GM23338 (cell line): Measurements from ENCODE around the gene MEIG1. TPM values are rescaled to one million over a fixed set of nuclear protein-coding genes. Genes with fewer than 3 reads are reported as not detected.

Experiments used
- ATAC-seq: fragments of 200-7000 bp; cut with Tn5 transposase; 3 replicates; pipeline ENCODE4 v1.9.1; 2020
- DNase-seq: peaks from one replicate; pipeline ENCODE4 v3.0.0-alpha.2; 2015; ENCODE audit warnings: low spot score
- H2AFZ ChIP-seq: fragments of 200-600 bp; sonication (generic); 2 replicates; pipeline ENCODE4 v1.8.0; 2016; ENCODE audit warnings: antibody characterized with exemption, mild to moderate bottlenecking, moderate library complexity
- H3F3A ChIP-seq: fragments of 200-600 bp; sonication (generic); replicated peaks from 2 replicates; pipeline ENCODE4 v1.8.0; 2017; ENCODE audit warnings: antibody characterized with exemption, mixed run types, low read depth
- H3K27ac ChIP-seq: fragments of 200-600 bp; sonication (generic); 2 replicates; pipeline ENCODE4 v1.6.1; 2016; ENCODE audit warnings: low read depth
- H3K27me3 ChIP-seq: fragments of 200-600 bp; sonication (generic); 2 replicates; pipeline ENCODE4 v1.8.0; 2016; ENCODE audit warnings: mild to moderate bottlenecking, mixed run types, moderate library complexity; ENCODE audit not compliant: insufficient read depth
- H3K36me3 ChIP-seq: fragments of 200-600 bp; sonication (generic); 2 replicates; pipeline ENCODE4 v1.8.0; 2016; ENCODE audit warnings: mild to moderate bottlenecking; ENCODE audit not compliant: insufficient read depth
- H3K4me1 ChIP-seq: fragments of 200-600 bp; sonication (generic); 2 replicates; pipeline ENCODE4 v1.8.0; 2016; ENCODE audit warnings: mild to moderate bottlenecking, moderate library complexity; ENCODE audit not compliant: insufficient read depth
- H3K4me2 ChIP-seq: fragments of 200-600 bp; sonication (generic); 2 replicates; pipeline ENCODE4 v1.7.1; 2017; ENCODE audit warnings: mixed run types
- H3K4me3 ChIP-seq: fragments of 200-600 bp; sonication (generic); 2 replicates; pipeline ENCODE4 v1.6.1; 2016; ENCODE audit warnings: mixed run types
- H3K79me2 ChIP-seq: fragments of 200-600 bp; sonication (generic); replicated peaks from 2 replicates; pipeline ENCODE4 v1.8.0; 2017; ENCODE audit warnings: mild to moderate bottlenecking; ENCODE audit not compliant: insufficient read depth
- H3K9me2 ChIP-seq: fragments of 200-600 bp; sonication (generic); 2 replicates; pipeline ENCODE4 v1.8.0; 2017; ENCODE audit not compliant: insufficient read depth
- H4K20me1 ChIP-seq: fragments of 200-600 bp; sonication (generic); replicated peaks from 2 replicates; pipeline ENCODE4 v1.8.0; 2017; ENCODE audit warnings: mild to moderate bottlenecking; ENCODE audit not compliant: insufficient read depth
- H3K27ac Mint-ChIP-seq: 2 replicates; pipeline ENCODE4 v1.8.0; 2020; ENCODE audit warnings: inconsistent platforms, mild to moderate bottlenecking, moderate library complexity, mixed read lengths
- H3K27me3 Mint-ChIP-seq: 3 replicates; pipeline ENCODE4 v1.8.0; 2022; ENCODE audit warnings: low read depth, mild to moderate bottlenecking, moderate library complexity, mixed read lengths, inconsistent platforms; ENCODE audit not compliant: insufficient read depth, poor library complexity
- H3K36me3 Mint-ChIP-seq: 3 replicates; pipeline ENCODE4 v1.8.0; 2021; ENCODE audit warnings: low read depth, mild to moderate bottlenecking, inconsistent platforms, moderate library complexity, mixed read lengths
- H3K4me1 Mint-ChIP-seq: 3 replicates; pipeline ENCODE4 v1.8.0; 2020; ENCODE audit warnings: mild to moderate bottlenecking, inconsistent platforms, mixed read lengths
- H3K4me3 Mint-ChIP-seq: 3 replicates; pipeline ENCODE4 v1.8.0; 2021; ENCODE audit warnings: moderate library complexity, mild to moderate bottlenecking, inconsistent platforms, mixed read lengths
- H3K9me3 Mint-ChIP-seq: 3 replicates; pipeline ENCODE4 v1.8.0; 2020; ENCODE audit warnings: moderate library complexity, mild to moderate bottlenecking, inconsistent platforms, mixed read lengths
- CREB1 ChIP-seq: fragments of 250-450 bp; sonication (Bioruptor Pico); IDR thresholded peaks from 2 replicates; pipeline ENCODE4 v1.5.0; 2020; ENCODE audit warnings: low read depth, mild to moderate bottlenecking, moderate library complexity
- EZH2 ChIP-seq: fragments of 200-600 bp; sonication (generic); IDR thresholded peaks from one replicate; pipeline ENCODE4 v1.8.0; 2017; ENCODE audit warnings: antibody characterized with exemption, mild to moderate bottlenecking, low read depth; ENCODE audit not compliant: unreplicated experiment
- EZH2phosphoT487 ChIP-seq: fragments of 200-600 bp; sonication (generic); IDR thresholded peaks from one replicate; pipeline ENCODE4 v1.8.1; 2018; ENCODE audit warnings: antibody characterized with exemption; ENCODE audit not compliant: unreplicated experiment
- JUNB ChIP-seq: IDR thresholded peaks from one replicate; pipeline ENCODE4 v1.6.1; 2016; ENCODE audit warnings: antibody characterized with exemption; ENCODE audit not compliant: unreplicated experiment
- NANOG ChIP-seq: IDR thresholded peaks from 2 replicates; pipeline ENCODE4 v1.6.1; 2016; ENCODE audit warnings: antibody characterized with exemption, borderline replicate concordance
- POLR2AphosphoS5 ChIP-seq: IDR thresholded peaks from 2 replicates; pipeline ENCODE4 v1.6.1; 2016; ENCODE audit warnings: antibody characterized with exemption, low read depth
- STAT1 ChIP-seq: IDR thresholded peaks from one replicate; pipeline ENCODE4 v1.6.1; 2016; ENCODE audit warnings: antibody characterized with exemption; ENCODE audit not compliant: unreplicated experiment
- ZNF114 ChIP-seq: fragments of 250-450 bp; sonication (Bioruptor Pico); IDR thresholded peaks from 2 replicates; pipeline ENCODE4 v1.5.0; 2020; ENCODE audit warnings: mild to moderate bottlenecking, moderate library complexity
- long read RNA-seq: library from polyadenylated mRNA; unstranded; transcript quantifications from one replicate; pipeline ENCODE4 v2.0.0, GENCODE V29; 2020; ENCODE audit not compliant: unreplicated experiment
- polyA plus RNA-seq: library from polyadenylated mRNA; unstranded; fragments of >200 nt; fragmentation: Nextera tagmentation; extraction: Ambion mirVana; gene quantifications from 2 replicates; pipeline ENCODE4 v1.2.1, GENCODE V29; 2016
- total RNA-seq: library from RNA; depleted of rRNA; stranded (reverse); fragments of >200 nt; shearing (Covaris generic); gene quantifications from 2 replicates; pipeline ENCODE4 v1.2.3, GENCODE V29; 2014; rRNA removed
- TF ChIP-seq, protein P1 (sequence below): fragments of 250-450 bp; sonication (Bioruptor Pico); IDR thresholded peaks from 2 replicates; pipeline ENCODE4 v1.5.0; 2020; ENCODE audit warnings: mild to moderate bottlenecking, moderate library complexity
- TF ChIP-seq, protein P2 (sequence below): IDR thresholded peaks from one replicate; pipeline ENCODE4 v1.6.1; 2018; ENCODE audit warnings: antibody characterized with exemption; ENCODE audit not compliant: unreplicated experiment
- TF ChIP-seq, protein P3 (sequence below), 2 experiments: fragments of 200-600 bp in 1 of 2; sonication (generic) in 1 of 2; conservative IDR thresholded peaks; 2 replicates each; pipeline versions ENCODE4 v1.5.1 to v1.6.1; 2016 to 2017; ENCODE audit warnings: antibody characterized with exemption in 2 of 2, low read depth in 2 of 2, mild to moderate bottlenecking in 2 of 2, moderate library complexity in 1 of 2
- TF ChIP-seq, protein P4 (sequence below): IDR thresholded peaks from 2 replicates; pipeline ENCODE4 v1.6.1; 2016; ENCODE audit warnings: antibody characterized with exemption

MEIG1 gene, protein sequence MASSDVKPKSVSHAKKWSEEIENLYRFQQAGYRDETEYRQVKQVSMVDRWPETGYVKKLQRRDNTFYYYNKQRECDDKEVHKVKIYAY
- total RNA-seq (1.2 TPM in 1 of 2 replicates, not detected in the other), polyA plus RNA-seq (0.50 TPM in 1 of 2 replicates, not detected in the other)
- long read RNA-seq, result 0 reads

DNA sequence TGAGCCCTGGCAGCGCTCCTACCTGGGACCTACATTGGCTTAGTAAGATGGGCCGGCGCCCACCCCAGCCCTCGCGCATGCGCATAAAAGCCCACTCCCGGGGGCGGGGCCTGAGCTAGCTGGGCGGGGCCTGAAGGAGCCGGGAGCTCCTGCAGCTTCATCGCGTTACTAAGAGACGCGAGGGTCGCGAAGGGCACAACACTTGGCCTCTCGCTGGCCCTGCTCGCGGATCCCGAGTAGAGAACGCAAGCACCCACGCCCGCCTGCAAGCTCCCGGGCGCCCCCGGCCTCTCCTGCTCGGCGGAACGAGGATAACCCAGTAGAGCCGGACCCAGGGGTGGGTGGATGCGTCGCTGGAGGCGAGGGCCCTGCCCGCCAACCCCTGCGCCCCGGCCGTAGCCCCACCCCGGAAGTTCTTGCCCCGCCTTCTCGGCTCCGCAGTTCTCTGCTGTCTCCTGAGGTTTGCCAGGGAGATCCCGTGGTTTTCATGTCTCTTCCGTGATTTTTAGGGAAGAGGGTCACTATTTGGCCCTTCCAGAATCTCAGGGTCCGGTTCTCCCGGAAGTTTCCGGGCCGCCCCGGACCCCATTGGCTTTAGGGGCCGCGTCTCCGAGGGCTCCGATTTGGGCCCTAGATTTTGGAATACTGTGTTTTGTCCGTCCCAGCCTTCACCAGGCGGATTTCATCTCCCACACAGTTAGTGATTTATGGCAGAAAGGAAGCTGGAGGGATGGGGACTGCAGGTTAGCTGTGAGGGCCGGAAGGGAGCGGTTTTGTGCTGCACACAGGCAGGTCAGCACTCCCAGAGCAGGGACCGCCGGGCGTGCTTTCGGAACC lies at the start of gene MEIG1:
Gene MEIG1 (plus strand): TSS at position 168 of the 837 bp plus-strand sequence. CDS start 7,081 bp downstream, outside the sequence.
- H3K27me3 Mint-ChIP-seq, result peaks cover 39% of the 10 kb centered on the region
- peak within 1 kb of the TSS; percentile 91 for H3K4me3 Mint-ChIP-seq
- TF ChIP-seq ZNF114 (peak; percentile 72; the same call in 1 of the 2 replicates), CREB1 (no peak), POLR2AphosphoS5 (0 out of 2 replicates have a peak, but pooled peaks have one; percentile 30), JUNB (no peak), STAT1 (no peak), EZH2 (no peak), EZH2phosphoT487 (no peak), NANOG (no peak)
- TF ChIP-seq, protein P1, sequence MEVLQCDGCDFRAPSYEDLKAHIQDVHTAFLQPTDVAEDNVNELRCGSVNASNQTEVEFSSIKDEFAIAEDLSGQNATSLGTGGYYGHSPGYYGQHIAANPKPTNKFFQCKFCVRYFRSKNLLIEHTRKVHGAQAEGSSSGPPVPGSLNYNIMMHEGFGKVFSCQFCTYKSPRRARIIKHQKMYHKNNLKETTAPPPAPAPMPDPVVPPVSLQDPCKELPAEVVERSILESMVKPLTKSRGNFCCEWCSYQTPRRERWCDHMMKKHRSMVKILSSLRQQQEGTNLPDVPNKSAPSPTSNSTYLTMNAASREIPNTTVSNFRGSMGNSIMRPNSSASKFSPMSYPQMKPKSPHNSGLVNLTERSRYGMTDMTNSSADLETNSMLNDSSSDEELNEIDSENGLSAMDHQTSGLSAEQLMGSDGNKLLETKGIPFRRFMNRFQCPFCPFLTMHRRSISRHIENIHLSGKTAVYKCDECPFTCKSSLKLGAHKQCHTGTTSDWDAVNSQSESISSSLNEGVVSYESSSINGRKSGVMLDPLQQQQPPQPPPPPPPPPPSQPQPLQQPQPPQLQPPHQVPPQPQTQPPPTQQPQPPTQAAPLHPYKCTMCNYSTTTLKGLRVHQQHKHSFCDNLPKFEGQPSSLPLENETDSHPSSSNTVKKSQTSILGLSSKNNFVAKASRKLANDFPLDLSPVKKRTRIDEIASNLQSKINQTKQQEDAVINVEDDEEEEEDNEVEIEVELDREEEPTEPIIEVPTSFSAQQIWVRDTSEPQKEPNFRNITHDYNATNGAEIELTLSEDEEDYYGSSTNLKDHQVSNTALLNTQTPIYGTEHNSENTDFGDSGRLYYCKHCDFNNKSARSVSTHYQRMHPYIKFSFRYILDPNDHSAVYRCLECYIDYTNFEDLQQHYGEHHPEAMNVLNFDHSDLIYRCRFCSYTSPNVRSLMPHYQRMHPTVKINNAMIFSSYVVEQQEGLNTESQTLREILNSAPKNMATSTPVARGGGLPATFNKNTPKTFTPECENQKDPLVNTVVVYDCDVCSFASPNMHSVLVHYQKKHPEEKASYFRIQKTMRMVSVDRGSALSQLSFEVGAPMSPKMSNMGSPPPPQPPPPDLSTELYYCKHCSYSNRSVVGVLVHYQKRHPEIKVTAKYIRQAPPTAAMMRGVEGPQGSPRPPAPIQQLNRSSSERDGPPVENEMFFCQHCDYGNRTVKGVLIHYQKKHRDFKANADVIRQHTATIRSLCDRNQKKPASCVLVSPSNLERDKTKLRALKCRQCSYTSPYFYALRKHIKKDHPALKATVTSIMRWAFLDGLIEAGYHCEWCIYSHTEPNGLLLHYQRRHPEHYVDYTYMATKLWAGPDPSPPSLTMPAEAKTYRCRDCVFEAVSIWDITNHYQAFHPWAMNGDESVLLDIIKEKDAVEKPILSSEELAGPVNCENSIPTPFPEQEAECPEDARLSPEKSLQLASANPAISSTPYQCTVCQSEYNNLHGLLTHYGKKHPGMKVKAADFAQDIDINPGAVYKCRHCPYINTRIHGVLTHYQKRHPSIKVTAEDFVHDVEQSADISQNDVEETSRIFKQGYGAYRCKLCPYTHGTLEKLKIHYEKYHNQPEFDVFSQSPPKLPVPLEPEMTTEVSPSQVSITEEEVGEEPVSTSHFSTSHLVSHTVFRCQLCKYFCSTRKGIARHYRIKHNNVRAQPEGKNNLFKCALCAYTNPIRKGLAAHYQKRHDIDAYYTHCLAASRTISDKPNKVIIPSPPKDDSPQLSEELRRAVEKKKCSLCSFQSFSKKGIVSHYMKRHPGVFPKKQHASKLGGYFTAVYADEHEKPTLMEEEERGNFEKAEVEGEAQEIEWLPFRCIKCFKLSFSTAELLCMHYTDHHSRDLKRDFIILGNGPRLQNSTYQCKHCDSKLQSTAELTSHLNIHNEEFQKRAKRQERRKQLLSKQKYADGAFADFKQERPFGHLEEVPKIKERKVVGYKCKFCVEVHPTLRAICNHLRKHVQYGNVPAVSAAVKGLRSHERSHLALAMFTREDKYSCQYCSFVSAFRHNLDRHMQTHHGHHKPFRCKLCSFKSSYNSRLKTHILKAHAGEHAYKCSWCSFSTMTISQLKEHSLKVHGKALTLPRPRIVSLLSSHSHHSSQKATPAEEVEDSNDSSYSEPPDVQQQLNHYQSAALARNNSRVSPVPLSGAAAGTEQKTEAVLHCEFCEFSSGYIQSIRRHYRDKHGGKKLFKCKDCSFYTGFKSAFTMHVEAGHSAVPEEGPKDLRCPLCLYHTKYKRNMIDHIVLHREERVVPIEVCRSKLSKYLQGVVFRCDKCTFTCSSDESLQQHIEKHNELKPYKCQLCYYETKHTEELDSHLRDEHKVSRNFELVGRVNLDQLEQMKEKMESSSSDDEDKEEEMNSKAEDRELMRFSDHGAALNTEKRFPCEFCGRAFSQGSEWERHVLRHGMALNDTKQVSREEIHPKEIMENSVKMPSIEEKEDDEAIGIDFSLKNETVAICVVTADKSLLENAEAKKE (CRISPR knock-in tag), result no peak
- TF ChIP-seq, protein P2, sequence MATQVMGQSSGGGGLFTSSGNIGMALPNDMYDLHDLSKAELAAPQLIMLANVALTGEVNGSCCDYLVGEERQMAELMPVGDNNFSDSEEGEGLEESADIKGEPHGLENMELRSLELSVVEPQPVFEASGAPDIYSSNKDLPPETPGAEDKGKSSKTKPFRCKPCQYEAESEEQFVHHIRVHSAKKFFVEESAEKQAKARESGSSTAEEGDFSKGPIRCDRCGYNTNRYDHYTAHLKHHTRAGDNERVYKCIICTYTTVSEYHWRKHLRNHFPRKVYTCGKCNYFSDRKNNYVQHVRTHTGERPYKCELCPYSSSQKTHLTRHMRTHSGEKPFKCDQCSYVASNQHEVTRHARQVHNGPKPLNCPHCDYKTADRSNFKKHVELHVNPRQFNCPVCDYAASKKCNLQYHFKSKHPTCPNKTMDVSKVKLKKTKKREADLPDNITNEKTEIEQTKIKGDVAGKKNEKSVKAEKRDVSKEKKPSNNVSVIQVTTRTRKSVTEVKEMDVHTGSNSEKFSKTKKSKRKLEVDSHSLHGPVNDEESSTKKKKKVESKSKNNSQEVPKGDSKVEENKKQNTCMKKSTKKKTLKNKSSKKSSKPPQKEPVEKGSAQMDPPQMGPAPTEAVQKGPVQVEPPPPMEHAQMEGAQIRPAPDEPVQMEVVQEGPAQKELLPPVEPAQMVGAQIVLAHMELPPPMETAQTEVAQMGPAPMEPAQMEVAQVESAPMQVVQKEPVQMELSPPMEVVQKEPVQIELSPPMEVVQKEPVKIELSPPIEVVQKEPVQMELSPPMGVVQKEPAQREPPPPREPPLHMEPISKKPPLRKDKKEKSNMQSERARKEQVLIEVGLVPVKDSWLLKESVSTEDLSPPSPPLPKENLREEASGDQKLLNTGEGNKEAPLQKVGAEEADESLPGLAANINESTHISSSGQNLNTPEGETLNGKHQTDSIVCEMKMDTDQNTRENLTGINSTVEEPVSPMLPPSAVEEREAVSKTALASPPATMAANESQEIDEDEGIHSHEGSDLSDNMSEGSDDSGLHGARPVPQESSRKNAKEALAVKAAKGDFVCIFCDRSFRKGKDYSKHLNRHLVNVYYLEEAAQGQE, result no peak
- TF ChIP-seq, protein P3, sequence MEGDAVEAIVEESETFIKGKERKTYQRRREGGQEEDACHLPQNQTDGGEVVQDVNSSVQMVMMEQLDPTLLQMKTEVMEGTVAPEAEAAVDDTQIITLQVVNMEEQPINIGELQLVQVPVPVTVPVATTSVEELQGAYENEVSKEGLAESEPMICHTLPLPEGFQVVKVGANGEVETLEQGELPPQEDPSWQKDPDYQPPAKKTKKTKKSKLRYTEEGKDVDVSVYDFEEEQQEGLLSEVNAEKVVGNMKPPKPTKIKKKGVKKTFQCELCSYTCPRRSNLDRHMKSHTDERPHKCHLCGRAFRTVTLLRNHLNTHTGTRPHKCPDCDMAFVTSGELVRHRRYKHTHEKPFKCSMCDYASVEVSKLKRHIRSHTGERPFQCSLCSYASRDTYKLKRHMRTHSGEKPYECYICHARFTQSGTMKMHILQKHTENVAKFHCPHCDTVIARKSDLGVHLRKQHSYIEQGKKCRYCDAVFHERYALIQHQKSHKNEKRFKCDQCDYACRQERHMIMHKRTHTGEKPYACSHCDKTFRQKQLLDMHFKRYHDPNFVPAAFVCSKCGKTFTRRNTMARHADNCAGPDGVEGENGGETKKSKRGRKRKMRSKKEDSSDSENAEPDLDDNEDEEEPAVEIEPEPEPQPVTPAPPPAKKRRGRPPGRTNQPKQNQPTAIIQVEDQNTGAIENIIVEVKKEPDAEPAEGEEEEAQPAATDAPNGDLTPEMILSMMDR (conservative IDR thresholded peaks at IDR 0.05; ENCODE audit: low read depth in 2 of 2), result no peak
- TF ChIP-seq, protein P4, sequence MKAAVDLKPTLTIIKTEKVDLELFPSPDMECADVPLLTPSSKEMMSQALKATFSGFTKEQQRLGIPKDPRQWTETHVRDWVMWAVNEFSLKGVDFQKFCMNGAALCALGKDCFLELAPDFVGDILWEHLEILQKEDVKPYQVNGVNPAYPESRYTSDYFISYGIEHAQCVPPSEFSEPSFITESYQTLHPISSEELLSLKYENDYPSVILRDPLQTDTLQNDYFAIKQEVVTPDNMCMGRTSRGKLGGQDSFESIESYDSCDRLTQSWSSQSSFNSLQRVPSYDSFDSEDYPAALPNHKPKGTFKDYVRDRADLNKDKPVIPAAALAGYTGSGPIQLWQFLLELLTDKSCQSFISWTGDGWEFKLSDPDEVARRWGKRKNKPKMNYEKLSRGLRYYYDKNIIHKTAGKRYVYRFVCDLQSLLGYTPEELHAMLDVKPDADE, result peak; percentile 59; the same call in 1 of the 2 replicates

More for the DNA sequence above, at the start of gene MEIG1:
- Histone ChIP-seq H3K4me3 (peak within 1 kb of the TSS; percentile 91), H3K36me3 (no peaks in the 10 kb centered on the region), H3K27ac (peak within 1 kb of the TSS; percentile 97), H3K79me2 (no peaks in the 10 kb centered on the region), H3F3A (peaks cover 8% of the 10 kb centered on the region), H3K4me1 (no peaks in the 10 kb centered on the region; the same call in 1 of the 2 replicates), H4K20me1 (no peaks in the 10 kb centered on the region; the same call in 1 of the 2 replicates), H2AFZ (peak within 1 kb of the TSS; percentile 96), H3K4me2 (peak within 1 kb of the TSS; percentile 77), H3K27me3 (peaks cover 49% of the 10 kb centered on the region), H3K9me2 (no peaks in the 10 kb centered on the region)
- H3K27ac Mint-ChIP-seq, result peak within 1 kb of the TSS; percentile 96
- ATAC-seq (peak; percentile 91), DNase-seq (peak; percentile 85)
- peaks cover 2% of the 10 kb centered on the region; the same call in 1 of the 3 replicates for H3K36me3 Mint-ChIP-seq
- peaks cover 5% of the 10 kb centered on the region; the same call in 2 of the 3 replicates for H3K4me1 Mint-ChIP-seq
- H3K9me3 Mint-ChIP-seq, result no peaks in the 10 kb centered on the region; the same call in 2 of the 3 replicates
